ENCODE measurements around the gene CDH8.
"Not testable (repeated sequence)": the region's sequence is repeated elsewhere in the genome, so short reads cannot be mapped to it uniquely, and the experiment has no call there.

CDH8 gene

GRCh38 chr16:61836804-61837393 lies 199.3 kb downstream of the CDH8 start:
- peak; percentile 86 for DNase-seq

- DNase-seq = no peak
These were observed 202.2 kb downstream of the CDH8 start for GRCh38 chr16:61834082-61834481.

- no peak for DNase-seq
These were observed 204.8 kb downstream of the CDH8 start for GRCh38 chr16:61831351-61831917.

- no peak for DNase-seq
These were observed 206.6 kb downstream of the CDH8 start for GRCh38 chr16:61829631-61830030.

GRCh38 chr16:61823326-61823725 lies 212.9 kb downstream of the CDH8 start:
- peak; percentile 62 for DNase-seq

- DNase-seq = no peak
These were observed 215.4 kb downstream of the CDH8 start for GRCh38 chr16:61820820-61821219.

GRCh38 chr16:61820398-61820797 lies 215.8 kb downstream of the CDH8 start:
- DNase-seq = peak; percentile 84

- no peak for DNase-seq
These were observed 217.4 kb downstream of the CDH8 start for GRCh38 chr16:61818850-61819249.

GRCh38 chr16:61817583-61818278 lies 218.5 kb downstream of the CDH8 start:
- DNase-seq = no peak

GRCh38 chr16:61814726-61815347 lies 221.4 kb downstream of the CDH8 start:
- DNase-seq = no peak

- DNase-seq = no peak
These were observed 222.9 kb downstream of the CDH8 start for GRCh38 chr16:61813339-61813738.

- DNase-seq = no peak
These were observed 224.0 kb downstream of the CDH8 start for GRCh38 chr16:61812251-61812650.

GRCh38 chr16:61807551-61807950 lies 228.7 kb downstream of the CDH8 start:
- DNase-seq = peak; percentile 56

- not testable (repeated sequence) for DNase-seq
These were observed 235.0 kb downstream of the CDH8 start for GRCh38 chr16:61801217-61801616.

- peak; percentile 50 for DNase-seq
These were observed 237.5 kb downstream of the CDH8 start for GRCh38 chr16:61798741-61799140.

- peak; percentile 4 for DNase-seq
These were observed 238.2 kb downstream of the CDH8 start for GRCh38 chr16:61797961-61798507.

GRCh38 chr16:61797296-61797795 lies 238.9 kb downstream of the CDH8 start:
- no peak for DNase-seq

GRCh38 chr16:61792194-61792909 lies 243.9 kb downstream of the CDH8 start:
- peak; percentile 95 for DNase-seq

- peak; percentile 56 for DNase-seq
These were observed 244.8 kb downstream of the CDH8 start for GRCh38 chr16:61791464-61791863.

- not testable (repeated sequence) for DNase-seq
These were observed 254.4 kb downstream of the CDH8 start for GRCh38 chr16:61781855-61782254.

GRCh38 chr16:61780161-61780560 lies 256.1 kb downstream of the CDH8 start:
- no peak for DNase-seq

- DNase-seq = no peak
These were observed 265.9 kb downstream of the CDH8 start for GRCh38 chr16:61770301-61770700.

- DNase-seq = no peak
These were observed 272.2 kb downstream of the CDH8 start for GRCh38 chr16:61763991-61764390.
